ENCODE results near the gene KCNQ1.
A peak's percentile ranks its signal among the peaks of the same experiment; 100 is the strongest.

Gene KCNQ1

GRCh38 chr11:2411446-2412305 lies 33.1 kb upstream of the KCNQ1 start:
- no peak for DNase-seq

GRCh38 chr11:2412323-2412722 lies 32.5 kb upstream of the KCNQ1 start:
- no peak for DNase-seq

GRCh38 chr11:2413742-2414579 lies 30.8 kb upstream of the KCNQ1 start:
- DNase-seq, result no peak

- DNase-seq, result no peak
Observed at GRCh38 chr11:2414616-2415015, 30.2 kb upstream of the KCNQ1 start.

GRCh38 chr11:2415171-2415570 lies 29.6 kb upstream of the KCNQ1 start:
- no peak for DNase-seq

GRCh38 chr11:2415601-2416380 lies 29.0 kb upstream of the KCNQ1 start:
- DNase-seq, result no peak

GRCh38 chr11:2416765-2417164 lies 28.0 kb upstream of the KCNQ1 start:
- DNase-seq, result no peak

- no peak for DNase-seq
Observed at GRCh38 chr11:2417856-2418692, 26.7 kb upstream of the KCNQ1 start.

GRCh38 chr11:2418693-2419360 lies 26.0 kb upstream of the KCNQ1 start:
- no peak for DNase-seq

- peak; percentile 64 for DNase-seq
Observed at GRCh38 chr11:2419638-2420501, 24.9 kb upstream of the KCNQ1 start.

- peak; percentile 72 for DNase-seq
Observed at GRCh38 chr11:2420502-2421225, 24.1 kb upstream of the KCNQ1 start.

- no peak for DNase-seq
Observed at GRCh38 chr11:2421226-2421994, 23.4 kb upstream of the KCNQ1 start.

GRCh38 chr11:2421996-2422395 lies 22.8 kb upstream of the KCNQ1 start:
- no peak for DNase-seq

GRCh38 chr11:2422461-2423156 lies 22.2 kb upstream of the KCNQ1 start:
- no peak for DNase-seq

GRCh38 chr11:2423157-2424025 lies 21.4 kb upstream of the KCNQ1 start:
- no peak for DNase-seq

GRCh38 chr11:2424811-2425495 lies 19.9 kb upstream of the KCNQ1 start:
- DNase-seq, result no peak

GRCh38 chr11:2425506-2425905 lies 19.3 kb upstream of the KCNQ1 start:
- DNase-seq, result no peak

All from activated naive CD4-positive, alpha-beta T cell treated with Interleukin-2 at 50 U/mL for 16 hours (primary cell).